ENCODE data around the gene GCSAM. TPM values are rescaled to one million over a fixed set of nuclear protein-coding genes. Genes with fewer than 3 reads are reported as not detected.
"Not testable (repeated sequence)": the region's sequence is repeated elsewhere in the genome, so short reads cannot be mapped to it uniquely, and the experiment has no call there.

The GCSAM gene
- total RNA-seq, 2 experiments from 2014 or later, result 6.5 to 6.8 TPM

DNA sequence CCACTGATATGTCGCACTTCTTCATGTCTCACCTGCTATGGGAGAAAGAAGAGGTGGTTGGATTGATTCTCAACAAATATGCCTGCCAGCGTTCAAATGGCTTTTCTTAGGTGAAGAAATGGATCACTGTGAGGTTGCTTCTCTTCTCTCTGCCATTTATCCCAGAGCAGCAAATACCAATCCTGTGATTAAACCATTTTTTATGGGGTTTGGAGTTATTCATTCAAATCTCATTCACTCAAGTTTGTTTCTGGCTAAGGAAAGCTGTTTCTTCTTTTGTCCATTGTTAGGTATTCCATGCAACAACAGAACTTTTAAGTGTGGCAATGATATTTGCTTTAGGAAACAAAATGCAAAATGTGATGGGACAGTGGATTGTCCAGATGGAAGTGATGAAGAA lies 59.0 kb downstream of the GCSAM start:
- Histone ChIP-seq H3K36me3 (ENCODE audit: insufficient read depth, low read length) (no peaks in the 10 kb centered on the region), H3K9me3 (ENCODE audit: control insufficient read depth in 1 of 2, insufficient read depth in 1 of 2, low read length in 2 of 2) (no peaks in the 10 kb centered on the region), H3K27ac (ENCODE audit: low read depth in 1 of 2, low read length in 2 of 2) (no peak overlapping the region), H3K4me3 (ENCODE audit: low read length) (no peak overlapping the region), H3K27me3 (ENCODE audit: control insufficient read depth in 1 of 2, insufficient read depth in 2 of 2, low read length in 2 of 2) (no peaks in the 10 kb centered on the region), H3K4me1 (ENCODE audit: insufficient read depth, low read length) (peaks cover 21% of the 10 kb centered on the region)
- intact Hi-C loops (cut with DNase I, micrococcal nuclease), result no loop called here
- H3K4me3 Mint-ChIP-seq, result no peak overlapping the region
- CTCF ChIA-PET, result no interaction called here
- peaks cover 5% of the 10 kb centered on the region for H3K9me3 Mint-ChIP-seq
- POLR2A ChIA-PET, result interaction anchor here (2.3 kb wide), 1 partner anchor 11 kb away, joined by 7 read pairs; no protein-coding TSS in a partner anchor
- H3K36me3 Mint-ChIP-seq (ENCODE audit: low read depth), result peaks cover 4% of the 10 kb centered on the region
- H3K27ac Mint-ChIP-seq, result peak overlapping the region; percentile 94
- H3K27me3 Mint-ChIP-seq, result no peaks in the 10 kb centered on the region
- TF ChIP-seq, protein P1, sequence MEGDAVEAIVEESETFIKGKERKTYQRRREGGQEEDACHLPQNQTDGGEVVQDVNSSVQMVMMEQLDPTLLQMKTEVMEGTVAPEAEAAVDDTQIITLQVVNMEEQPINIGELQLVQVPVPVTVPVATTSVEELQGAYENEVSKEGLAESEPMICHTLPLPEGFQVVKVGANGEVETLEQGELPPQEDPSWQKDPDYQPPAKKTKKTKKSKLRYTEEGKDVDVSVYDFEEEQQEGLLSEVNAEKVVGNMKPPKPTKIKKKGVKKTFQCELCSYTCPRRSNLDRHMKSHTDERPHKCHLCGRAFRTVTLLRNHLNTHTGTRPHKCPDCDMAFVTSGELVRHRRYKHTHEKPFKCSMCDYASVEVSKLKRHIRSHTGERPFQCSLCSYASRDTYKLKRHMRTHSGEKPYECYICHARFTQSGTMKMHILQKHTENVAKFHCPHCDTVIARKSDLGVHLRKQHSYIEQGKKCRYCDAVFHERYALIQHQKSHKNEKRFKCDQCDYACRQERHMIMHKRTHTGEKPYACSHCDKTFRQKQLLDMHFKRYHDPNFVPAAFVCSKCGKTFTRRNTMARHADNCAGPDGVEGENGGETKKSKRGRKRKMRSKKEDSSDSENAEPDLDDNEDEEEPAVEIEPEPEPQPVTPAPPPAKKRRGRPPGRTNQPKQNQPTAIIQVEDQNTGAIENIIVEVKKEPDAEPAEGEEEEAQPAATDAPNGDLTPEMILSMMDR (IDR thresholded peaks at IDR 0.05), result no peak
- ATAC-seq (ENCODE audit: poor library complexity), result no peak
- no peak for DNase-seq
- H3K4me1 Mint-ChIP-seq (ENCODE audit: low read depth), result peaks cover 57% of the 10 kb centered on the region

GRCh38 chr3:112072387-112073060 lies 60.5 kb downstream of the GCSAM start:
- POLR2A ChIA-PET, result interaction anchor here (0.6 to 1.9 kb wide), 15 partner anchors 14 to 426 kb away, joined by 3 to 12 read pairs (median 4); partner anchors contain the start of genes ABHD10 and C3orf52
- not testable (repeated sequence) for H3K9me3 Mint-ChIP-seq; H3K36me3 ChIP-seq (ENCODE audit: insufficient read depth, low read length); H3K27me3 Mint-ChIP-seq; H3K9me3 ChIP-seq (ENCODE audit: control insufficient read depth in 1 of 2, insufficient read depth in 1 of 2, low read length in 2 of 2); H3K27me3 ChIP-seq (ENCODE audit: control insufficient read depth in 1 of 2, insufficient read depth in 2 of 2, low read length in 2 of 2); H3K36me3 Mint-ChIP-seq (ENCODE audit: low read depth)
- DNase-seq (peak; percentile 61 to 86 (median 70)), ATAC-seq (ENCODE audit: poor library complexity) (peak; percentile 52)
- H3K27ac ChIP-seq (ENCODE audit: low read depth in 1 of 2, low read length in 2 of 2), result peak overlapping the region; percentile 34 to 35
- peaks cover 21% of the 10 kb centered on the region for H3K4me1 ChIP-seq (ENCODE audit: insufficient read depth, low read length)
- peak overlapping the region; percentile 74 for H3K4me3 Mint-ChIP-seq
- peak overlapping the region; percentile 37 for H3K4me3 ChIP-seq (ENCODE audit: low read length)
- intact Hi-C loops (cut with DNase I, micrococcal nuclease), result loop anchor here in 1 of 2 experiments (2.0 kb wide), 1 partner anchor 14 kb away; the partner anchor contains the start of gene C3orf52
- H3K4me1 Mint-ChIP-seq (ENCODE audit: low read depth), result peaks cover 57% of the 10 kb centered on the region
- CTCF ChIA-PET, result interaction anchor here (0.7 to 1.0 kb wide), 2 partner anchors 69 to 427 kb away, joined by 3 to 4 read pairs; partner anchors contain the start of gene BTLA
- H3K27ac Mint-ChIP-seq, result peak overlapping the region; percentile 94

Small RNAs within 50 kb of the gene (microRNA-seq; reads per million reads assigned to microRNA genes)
- not detected for gene MIR567 (ENCODE audit: borderline microRNAs expressed, borderline replicate concordance)

Other genes with a start within 250 kb of the GCSAM start
- gene ABHD10, start 154.2 kb downstream of the GCSAM start, total RNA-seq, result 10 to 100 TPM; 28.2 to 32.5 TPM
- gene TAGLN3, start 134.3 kb downstream of the GCSAM start, total RNA-seq, result under 1 TPM in 1 of 2 experiments, not detected in 1; 0.28 TPM
- gene TMPRSS7, start 98.5 kb downstream of the GCSAM start, total RNA-seq, result under 1 TPM in 1 of 2 experiments, not detected in 1; 0.14 TPM
- 1 to 10 TPM; 1.6 to 2.7 TPM for gene C3orf52, start 46.9 kb downstream of the GCSAM start, total RNA-seq
- not detected for gene SLC9C1, start 161.0 kb upstream of the GCSAM start, total RNA-seq
- gene CD200, start 199.9 kb upstream of the GCSAM start, total RNA-seq, result 1 to 10 TPM; 5.2 to 6.9 TPM

Data from CD4-positive, alpha-beta T cell (primary cell).